DND-41 (cell line): ENCODE results near the gene RASL12.

Source experiments
- CTCF ChIP-seq: IDR thresholded peaks from 2 replicates; pipeline ENCODE4 v1.5.1; 2012; ENCODE audit warnings: borderline replicate concordance, low read length, moderate library complexity, mild to moderate bottlenecking; ENCODE audit not compliant: poor library complexity, severe bottlenecking; ENCODE audit errors: extremely low read depth
- EZH2 ChIP-seq: IDR thresholded peaks from 3 replicates; pipeline ENCODE4 v1.6.1; 2012; ENCODE audit warnings: borderline replicate concordance, low read depth, mild to moderate bottlenecking, moderate library complexity, low read length, inconsistent platforms; ENCODE audit not compliant: severe bottlenecking

GRCh38 chr15:65084500-65085206 lies 16.9 kb upstream of the RASL12 start:
- TF ChIP-seq CTCF (no peak), EZH2 (no peak)
